IMR-90 (cell line): ENCODE data around the gene ACACB. TPM values are rescaled to one million over a fixed set of nuclear protein-coding genes. Genes with fewer than 3 reads are reported as not detected.

Experiments used
- ATAC-seq: fragments of 200-7000 bp; cut with Tn5 transposase; 2 replicates; pipeline ENCODE4 v1.9.1; 2020; ENCODE audit warnings: low read depth, mild to moderate bottlenecking, moderate library complexity
- BruUV-seq: library from RNA; stranded (reverse); fragments of 400-500 nt; replicated peaks from 2 replicates; lab custom pipeline; 2021; lab: Mats Ljungman, UMichigan
- CTCF ChIA-PET: fragments of 300-600 bp; formaldehyde crosslinking; extraction: SDS; loops from one replicate; lab custom pipeline; 2021; ENCODE audit warnings: antibody characterized with exemption; lab: Yijun Ruan, JAX
- POLR2A ChIA-PET: fragments of 300-600 bp; sonication (Branson Sonifier 250); formaldehyde crosslinking; loops from one replicate; lab custom pipeline; 2022; ENCODE audit warnings: antibody characterized with exemption; ENCODE audit not compliant: unreplicated experiment; lab: Charles Lee
- DNase-seq: peaks from one replicate; pipeline ENCODE4 v3.0.0; 2013
- H2AFZ ChIP-seq: replicated peaks from 2 replicates; pipeline ENCODE3; 2013; ENCODE audit warnings: low read length, mild to moderate bottlenecking; ENCODE audit not compliant: poor library complexity
- H2AK5ac ChIP-seq: 2 replicates; pipeline ENCODE4 v1.6.1; 2013; ENCODE audit warnings: low read depth, low read length, inconsistent platforms
- H2AK9ac ChIP-seq: replicated peaks from 2 replicates; pipeline ENCODE3; 2013; ENCODE audit warnings: mild to moderate bottlenecking, low read depth, low read length, moderate library complexity; ENCODE audit not compliant: poor library complexity
- H2BK120ac ChIP-seq: 2 replicates; pipeline ENCODE4 v1.6.1; 2013; ENCODE audit warnings: low read depth, low read length, inconsistent platforms
- H2BK15ac ChIP-seq: 3 replicates; pipeline ENCODE4 v1.6.1; 2013; ENCODE audit warnings: low read depth, low read length, inconsistent platforms
- H2BK20ac ChIP-seq: 2 replicates; pipeline ENCODE4 v1.6.1; 2013; ENCODE audit warnings: low read depth, mild to moderate bottlenecking, inconsistent platforms, low read length, moderate library complexity
- H2BK5ac ChIP-seq: 2 replicates; pipeline ENCODE4 v1.6.1; 2013; ENCODE audit warnings: mild to moderate bottlenecking, low read depth, low read length, inconsistent platforms; ENCODE audit not compliant: poor library complexity, severe bottlenecking
- H3K14ac ChIP-seq: replicated peaks from 2 replicates; pipeline ENCODE4 v1.6.1; 2013; ENCODE audit warnings: low read depth, low read length, inconsistent platforms
- H3K18ac ChIP-seq: 2 replicates; pipeline ENCODE4 v1.6.1; 2013; ENCODE audit warnings: low read depth, low read length, control low read depth
- H3K23ac ChIP-seq: 2 replicates; pipeline ENCODE4 v1.6.1; 2013; ENCODE audit warnings: low read depth, low read length, inconsistent platforms
- H3K27ac ChIP-seq: 2 replicates; pipeline ENCODE4 v1.5.1; 2013; ENCODE audit warnings: mild to moderate bottlenecking, control low read depth, low read length; ENCODE audit not compliant: insufficient read depth
- H3K27me3 ChIP-seq: 2 replicates; pipeline ENCODE4 v1.6.1; 2013; ENCODE audit warnings: low read length; ENCODE audit not compliant: control insufficient read depth, insufficient read depth
- H3K36me3 ChIP-seq: 2 replicates; pipeline ENCODE4 v1.6.1; 2013; ENCODE audit warnings: low read length, mixed read lengths; ENCODE audit not compliant: control insufficient read depth, insufficient read depth
- H3K4ac ChIP-seq: 2 replicates; pipeline ENCODE4 v1.6.1; 2013; ENCODE audit warnings: low read depth, low read length, inconsistent platforms
- H3K4me1 ChIP-seq: 2 replicates; pipeline ENCODE4 v1.6.1; 2013; ENCODE audit warnings: low read length, mixed read lengths; ENCODE audit not compliant: control insufficient read depth, insufficient read depth
- H3K4me2 ChIP-seq: 2 replicates; pipeline ENCODE4 v1.6.1; 2013; ENCODE audit warnings: low read depth, mild to moderate bottlenecking, control low read depth, low read length, moderate library complexity
- H3K4me3 ChIP-seq: 2 replicates; pipeline ENCODE4 v1.5.1; 2013; ENCODE audit warnings: low read depth, mild to moderate bottlenecking, control low read depth, low read length, moderate library complexity; ENCODE audit not compliant: insufficient read depth
- H3K56ac ChIP-seq: 2 replicates; pipeline ENCODE4 v1.6.1; 2013; ENCODE audit warnings: low read length, inconsistent platforms; ENCODE audit not compliant: insufficient read depth; ENCODE audit errors: extremely low read depth
- H3K79me1 ChIP-seq, 2 experiments: 2 replicates each; pipeline ENCODE4 v1.6.1; 2013; ENCODE audit warnings: low read length in 2 of 2, inconsistent platforms in 1 of 2, low read depth in 1 of 2
- H3K9ac ChIP-seq: 2 replicates; pipeline ENCODE4 v1.6.1; 2013; ENCODE audit warnings: low read depth, low read length, control low read depth
- H3K9me1 ChIP-seq: 2 replicates; pipeline ENCODE4 v1.6.1; 2013; ENCODE audit warnings: low read length, inconsistent platforms; ENCODE audit not compliant: insufficient read depth
- H3K9me3 ChIP-seq: 2 replicates; pipeline ENCODE4 v1.6.1; 2013; ENCODE audit warnings: low read length; ENCODE audit not compliant: control insufficient read depth, insufficient read depth
- H4K20me1 ChIP-seq: 2 replicates; pipeline ENCODE4 v1.6.1; 2013; ENCODE audit warnings: low read length, inconsistent platforms; ENCODE audit not compliant: insufficient read depth
- H4K5ac ChIP-seq: 2 replicates; pipeline ENCODE4 v1.6.1; 2013; ENCODE audit warnings: mild to moderate bottlenecking, low read depth, low read length, control low read depth
- H4K8ac ChIP-seq, 2 experiments: 2 replicates each; pipeline ENCODE4 v1.6.1; 2013; ENCODE audit warnings: low read depth in 2 of 2, low read length in 2 of 2, control low read depth in 1 of 2, inconsistent platforms in 1 of 2
- H4K91ac ChIP-seq: 2 replicates; pipeline ENCODE4 v1.6.1; 2013; ENCODE audit warnings: low read depth, low read length, inconsistent platforms; ENCODE audit not compliant: insufficient read depth
- BHLHE40 ChIP-seq: fragments of 150-350 bp; IDR thresholded peaks from 2 replicates; pipeline ENCODE4 v1.6.1; 2016; ENCODE audit warnings: mild to moderate bottlenecking, low read depth, low read length
- CEBPB ChIP-seq: IDR thresholded peaks from 2 replicates; pipeline ENCODE4 v1.6.1; 2012; ENCODE audit warnings: low read depth, low read length, improper control_type of control experiment
- CHD1 ChIP-seq: IDR thresholded peaks from 2 replicates; pipeline ENCODE4 v1.6.1; 2012; ENCODE audit warnings: low read depth, low read length, improper control_type of control experiment
- CTCF ChIP-seq: conservative IDR thresholded peaks from 2 replicates; pipeline ENCODE4 v1.5.1; 2012; ENCODE audit warnings: mild to moderate bottlenecking, low read depth, low read length, improper control_type of control experiment
- FOS ChIP-seq: fragments of 150-350 bp; IDR thresholded peaks from 2 replicates; pipeline ENCODE4 v1.6.1; 2016; ENCODE audit warnings: low read depth, low read length
- MAFK ChIP-seq: IDR thresholded peaks from 2 replicates; pipeline ENCODE4 v1.6.1; 2012; ENCODE audit warnings: low read depth, low read length, improper control_type of control experiment
- MAZ ChIP-seq: IDR thresholded peaks from 2 replicates; pipeline ENCODE4 v1.6.1; 2012; ENCODE audit warnings: low read depth, mild to moderate bottlenecking, low read length, improper control_type of control experiment, moderate library complexity, borderline replicate concordance
- MXI1 ChIP-seq: IDR thresholded peaks from 2 replicates; pipeline ENCODE4 v1.6.1; 2012; ENCODE audit warnings: low read depth, mild to moderate bottlenecking, low read length, moderate library complexity, borderline replicate concordance
- NFE2L2 ChIP-seq: fragments of 150-350 bp; IDR thresholded peaks from 2 replicates; pipeline ENCODE4 v1.6.1; 2016; ENCODE audit warnings: low read depth, mild to moderate bottlenecking, low read length
- POLR2A ChIP-seq: IDR thresholded peaks from 2 replicates; pipeline ENCODE4 v1.6.1; 2012; ENCODE audit warnings: mild to moderate bottlenecking, low read depth, low read length
- RAD21 ChIP-seq: IDR thresholded peaks from 2 replicates; pipeline ENCODE4 v1.6.1; 2012; ENCODE audit warnings: low read length, improper control_type of control experiment
- RCOR1 ChIP-seq: IDR thresholded peaks from 2 replicates; pipeline ENCODE4 v1.6.1; 2012; ENCODE audit warnings: mild to moderate bottlenecking, low read length, improper control_type of control experiment; ENCODE audit not compliant: insufficient replicate concordance
- RFX5 ChIP-seq: IDR thresholded peaks from 2 replicates; pipeline ENCODE4 v1.8.0; 2012; ENCODE audit warnings: low read depth, mild to moderate bottlenecking, low read length, moderate library complexity
- SMC3 ChIP-seq: fragments of 150-350 bp; IDR thresholded peaks from 2 replicates; pipeline ENCODE4 v1.6.1; 2016; ENCODE audit warnings: low read depth, mild to moderate bottlenecking, antibody characterized with exemption, low read length, moderate library complexity
- USF2 ChIP-seq: fragments of 150-350 bp; IDR thresholded peaks from 2 replicates; pipeline ENCODE4 v1.6.1; 2017; ENCODE audit warnings: mild to moderate bottlenecking, antibody characterized with exemption, low read length, low read depth
- WGBS, 2 experiments: methylation state at CpG; one replicate each; pipeline versions ENCODE4 v1.1.5 to v1.1.7; 2013; ENCODE audit warnings: missing lambda C conversion rate in 2 of 2; ENCODE audit not compliant: insufficient read length in 1 of 2; ENCODE audit errors: extremely low coverage in 2 of 2; 5-methylcytosine and 5-hydroxymethylcytosine counted together
- dilution Hi-C: fragments of 300-500 bp; cut with HindIII; formaldehyde crosslinking; loops from one replicate; pipeline ENCODE4 v1.14.3; 2018; ENCODE audit warnings: low sequenced_read_pairs; ENCODE audit not compliant: unreplicated experiment
- in situ Hi-C: fragments of 300-500 bp; cut with MboI; formaldehyde crosslinking; loops from 3 replicates; pipeline ENCODE4 v1.14.3; 2019; ENCODE audit warnings: low sequenced_read_pairs, inconsistent platforms, mixed read lengths
- intact Hi-C: fragments of 100-400 bp; cut with micrococcal nuclease; formaldehyde crosslinking; loops from 2 replicates; pipeline ENCODE4 v1.10.0; 2022
- polyA plus RNA-seq, 3 experiments: library from polyadenylated mRNA; depleted of rRNA; stranded (reverse); fragments of >200 nt; gene quantifications; 2 replicates each; pipeline ENCODE4 v1.2.3, GENCODE V29; 2012; ENCODE audit warnings: low replicate concordance in 1 of 3
- total RNA-seq: library from RNA; depleted of rRNA; stranded (reverse); fragments of >200 nt; gene quantifications from 2 replicates; pipeline ENCODE4 v1.2.3, GENCODE V29; 2012
- TF ChIP-seq, protein P1 (sequence below): fragments of 150-350 bp; IDR thresholded peaks from 2 replicates; pipeline ENCODE4 v1.6.1; 2016; ENCODE audit warnings: low read depth, mild to moderate bottlenecking, low read length, moderate library complexity, borderline replicate concordance

The ACACB gene
- total and polyA plus RNA-seq, 2 of the 4 experiments (the other 2 are of a cell fraction), result 2.0 to 2.1 TPM

DNA sequence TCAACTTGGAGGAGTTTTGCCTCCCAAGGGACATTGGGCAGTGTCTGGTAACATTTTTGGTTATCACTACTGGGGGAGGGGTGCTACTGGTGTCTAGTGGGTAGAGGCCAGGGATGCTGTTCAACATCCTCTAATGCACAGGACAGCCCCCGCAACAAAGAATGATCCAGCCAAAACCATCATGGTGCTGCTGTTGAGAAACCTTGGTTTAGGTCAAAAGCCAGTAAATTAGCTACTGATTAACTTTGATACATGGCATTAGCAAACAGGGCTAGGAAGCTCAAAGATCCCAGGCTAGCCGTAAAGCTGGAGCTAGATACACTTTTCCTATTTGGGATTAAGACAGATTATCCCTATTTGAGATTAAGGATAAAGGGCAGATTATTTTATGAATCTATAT is 32.0 kb upstream of the ACACB start:
- no peak overlapping the region for H3K18ac ChIP-seq
- H2BK15ac ChIP-seq, result no peak overlapping the region
- CTCF ChIA-PET, result no interaction called here
- TF ChIP-seq POLR2A (no peak), CTCF (no peak), RFX5 (no peak), BHLHE40 (no peak), RAD21 (no peak), MAFK (no peak), NFE2L2 (no peak), RCOR1 (no peak), MAZ (no peak), CHD1 (no peak), SMC3 (no peak), USF2 (no peak), FOS (no peak), MXI1 (no peak), CEBPB (no peak)
- TF ChIP-seq, protein P1, sequence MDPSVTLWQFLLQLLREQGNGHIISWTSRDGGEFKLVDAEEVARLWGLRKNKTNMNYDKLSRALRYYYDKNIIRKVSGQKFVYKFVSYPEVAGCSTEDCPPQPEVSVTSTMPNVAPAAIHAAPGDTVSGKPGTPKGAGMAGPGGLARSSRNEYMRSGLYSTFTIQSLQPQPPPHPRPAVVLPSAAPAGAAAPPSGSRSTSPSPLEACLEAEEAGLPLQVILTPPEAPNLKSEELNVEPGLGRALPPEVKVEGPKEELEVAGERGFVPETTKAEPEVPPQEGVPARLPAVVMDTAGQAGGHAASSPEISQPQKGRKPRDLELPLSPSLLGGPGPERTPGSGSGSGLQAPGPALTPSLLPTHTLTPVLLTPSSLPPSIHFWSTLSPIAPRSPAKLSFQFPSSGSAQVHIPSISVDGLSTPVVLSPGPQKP, result no peak
- no peak overlapping the region for H3K4me2 ChIP-seq
- H3K27ac ChIP-seq, result no peak overlapping the region
- H3K36me3 ChIP-seq, result peaks cover 42% of the 10 kb centered on the region
- no peak overlapping the region for H4K8ac ChIP-seq
- H3K79me1 ChIP-seq, result no peaks in the 10 kb centered on the region
- H3K56ac ChIP-seq, result no peak overlapping the region
- H2BK5ac ChIP-seq, result no peak overlapping the region
- H3K4ac ChIP-seq, result no peak overlapping the region
- H3K14ac ChIP-seq, result no peak overlapping the region
- H3K9me1 ChIP-seq, result no peaks in the 10 kb centered on the region
- H3K9ac ChIP-seq, result no peak overlapping the region
- no peak overlapping the region for H2AK5ac ChIP-seq
- H4K5ac ChIP-seq, result no peak overlapping the region
- dilution Hi-C loops (no loop called here), intact Hi-C loops (no loop called here), in situ Hi-C loops (loop anchor here (25.0 kb wide), 1 partner anchor 447 kb away; the partner anchor contains the start of gene SELPLG)
- H2AFZ ChIP-seq, result no peak overlapping the region
- no peaks in the 10 kb centered on the region for H4K20me1 ChIP-seq
- DNase-seq (no peak), ATAC-seq (no peak)
- H2BK120ac ChIP-seq, result no peak overlapping the region
- no TSS peak for BruUV-seq
- WGBS, 2 experiments, result 100% methylated on average over 1 of the region's 2 CpGs; no CpG with 5 or more reads in 1 of the 2 experiments
- no peaks in the 10 kb centered on the region for H3K9me3 ChIP-seq
- H3K4me1 ChIP-seq, result peaks cover 3% of the 10 kb centered on the region; the same call in 1 of the 2 replicates
- no peak overlapping the region for H3K23ac ChIP-seq
- POLR2A ChIA-PET, result no interaction called here
- H3K4me3 ChIP-seq, result no peak overlapping the region
- no peak overlapping the region for H2BK20ac ChIP-seq
- H4K91ac ChIP-seq, result no peak overlapping the region
- H2AK9ac ChIP-seq, result no peak overlapping the region
- H3K27me3 ChIP-seq, result no peaks in the 10 kb centered on the region
